GM18505 (cell line): ENCODE results near the gene CELSR1.

Experiments used
- ATAC-seq: cut with Tn5 transposase; IDR thresholded peaks from one replicate; pipeline ENCODE4 v1.9.1; 2021; ENCODE audit not compliant: unreplicated experiment
- POLR2A ChIP-seq: IDR thresholded peaks from 4 replicates; pipeline ENCODE4 v1.6.1; 2011; ENCODE audit warnings: borderline replicate concordance; ENCODE audit not compliant: insufficient read depth, insufficient read length; ENCODE audit errors: extremely low read depth

CELSR1 gene

GRCh38 chr22:46557736-46558480 lies 20.5 kb upstream of the CELSR1 start:
- ATAC-seq = no peak
- TF ChIP-seq POLR2A = no peak

- no peak for TF ChIP-seq POLR2A
- ATAC-seq = no peak
Observed at GRCh38 chr22:46556775-46557174, 19.4 kb upstream of the CELSR1 start.

GRCh38 chr22:46553189-46553588 lies 15.8 kb upstream of the CELSR1 start:
- TF ChIP-seq POLR2A = no peak
- ATAC-seq = no peak

GRCh38 chr22:46551996-46552395 lies 14.6 kb upstream of the CELSR1 start:
- no peak for ATAC-seq
- TF ChIP-seq POLR2A = no peak

- ATAC-seq = no peak
- no peak for TF ChIP-seq POLR2A
Observed at GRCh38 chr22:46551321-46551720, 13.9 kb upstream of the CELSR1 start.

- ATAC-seq = no peak
- no peak for TF ChIP-seq POLR2A
Observed at GRCh38 chr22:46549971-46550641, 12.7 kb upstream of the CELSR1 start.

- TF ChIP-seq POLR2A = no peak
- ATAC-seq = no peak
Observed at GRCh38 chr22:46549563-46549840, 12.1 kb upstream of the CELSR1 start.

- TF ChIP-seq POLR2A = no peak
- no peak for ATAC-seq
Observed at GRCh38 chr22:46547883-46548244, 10.4 kb upstream of the CELSR1 start.

- no peak for TF ChIP-seq POLR2A
- ATAC-seq = no peak
Observed at GRCh38 chr22:46547179-46547882, 9.9 kb upstream of the CELSR1 start.

GRCh38 chr22:46546466-46547178 lies 9.2 kb upstream of the CELSR1 start:
- TF ChIP-seq POLR2A = no peak
- no peak for ATAC-seq

- TF ChIP-seq POLR2A = no peak
- ATAC-seq = no peak
Observed at GRCh38 chr22:46545086-46545792, 7.8 kb upstream of the CELSR1 start.

GRCh38 chr22:46542011-46542985 lies 4.9 kb upstream of the CELSR1 start:
- ATAC-seq = peak; percentile 71

More at GRCh38 chr22:46542011-46542985, 4.9 kb upstream of the CELSR1 start:
- TF ChIP-seq POLR2A = no peak
